SK-N-MC (cell line): ENCODE data around the gene ARHGAP26.

Experiments
- EZH2 ChIP-seq: fragments of 200-600 bp; sonication (generic); IDR thresholded peaks from one replicate; pipeline ENCODE4 v1.6.1; 2017; ENCODE audit warnings: antibody characterized with exemption
- POLR2AphosphoS5 ChIP-seq: IDR thresholded peaks from 2 replicates; pipeline ENCODE4 v1.6.1; 2012; ENCODE audit warnings: mild to moderate bottlenecking, low read depth, low read length, borderline replicate concordance

DNA sequence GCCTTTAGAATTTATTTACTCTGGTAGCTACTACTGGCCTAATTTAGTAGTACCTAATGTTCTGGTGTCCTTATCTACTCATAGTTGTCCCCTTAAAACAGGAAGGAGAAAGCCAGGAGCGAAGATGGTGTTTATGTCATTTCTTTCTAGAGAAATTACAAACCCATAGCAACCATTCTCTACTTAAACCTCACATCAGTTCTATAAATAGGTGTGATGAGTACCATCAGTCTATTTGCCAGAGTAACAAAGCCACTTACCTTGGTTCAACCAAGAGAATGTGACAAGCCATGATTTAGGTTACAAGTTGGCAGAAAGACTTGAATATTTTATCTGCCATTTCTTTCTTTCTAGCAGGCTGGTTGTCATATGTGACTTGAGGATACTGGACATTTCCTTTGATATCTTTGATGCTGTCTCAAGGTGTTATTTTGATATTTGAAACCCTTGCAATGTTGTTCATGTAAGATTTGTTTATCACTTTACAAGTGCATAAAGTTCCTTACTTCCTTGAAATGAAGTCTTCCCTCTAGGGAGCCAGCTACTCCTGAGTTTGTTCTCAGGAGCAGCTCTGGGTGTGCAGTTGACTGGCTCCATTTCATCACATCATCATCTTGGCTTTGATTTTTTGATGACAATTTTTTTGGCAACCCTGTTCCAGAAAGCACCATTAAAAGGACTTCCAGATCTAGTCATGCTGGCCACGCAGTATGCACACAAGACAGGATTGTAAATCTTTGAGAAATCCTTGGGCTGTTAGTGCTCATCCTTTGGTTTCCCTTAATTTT, 286.8 kb downstream of the ARHGAP26 start:
- TF ChIP-seq EZH2: no peak
- no peak for TF ChIP-seq POLR2AphosphoS5
